SJSA1 (cell line): Measurements from ENCODE around the gene PLB1. TPM values are rescaled to one million over a fixed set of nuclear protein-coding genes. Genes with fewer than 3 reads are reported as not detected.
"Not testable (repeated sequence)": the region's sequence is repeated elsewhere in the genome, so short reads cannot be mapped to it uniquely, and the experiment has no call there.

Experiments
- DNase-seq, 2 experiments: peaks; one replicate each; pipeline ENCODE4 v3.0.0-alpha.2; 2015 to 2020; ENCODE audit warnings: low spot score in 2 of 2, low read depth in 1 of 2
- H3K27ac ChIP-seq: fragments of 250-450 bp; sonication (Bioruptor Pico); 2 replicates; pipeline ENCODE4 v1.5.1; 2020; ENCODE audit warnings: mild to moderate bottlenecking, moderate library complexity
- H3K27me3 ChIP-seq: fragments of 250-450 bp; sonication (Bioruptor Pico); replicated peaks from 2 replicates; pipeline ENCODE4 v1.5.1; 2020; ENCODE audit warnings: mild to moderate bottlenecking, moderate library complexity
- H3K36me3 ChIP-seq: fragments of 250-450 bp; sonication (Bioruptor Pico); 2 replicates; pipeline ENCODE4 v1.5.1; 2020; ENCODE audit warnings: mild to moderate bottlenecking
- H3K4me1 ChIP-seq: fragments of 250-450 bp; sonication (Bioruptor Pico); replicated peaks from 2 replicates; pipeline ENCODE4 v1.6.1; 2021; ENCODE audit warnings: mild to moderate bottlenecking
- H3K4me3 ChIP-seq: fragments of 250-450 bp; sonication (Bioruptor Pico); 2 replicates; pipeline ENCODE4 v1.5.1; 2020; ENCODE audit warnings: mild to moderate bottlenecking
- H3K9me3 ChIP-seq: fragments of 250-450 bp; sonication (Bioruptor Pico); replicated peaks from 2 replicates; pipeline ENCODE4 v1.5.1; 2020; ENCODE audit warnings: mild to moderate bottlenecking
- total RNA-seq: library from RNA; depleted of rRNA; stranded (reverse); fragments of >200 nt; shearing (Covaris generic); gene quantifications from 2 replicates; pipeline ENCODE4 v1.2.3, GENCODE V29; 2014

The PLB1 gene
- total RNA-seq, 1 experiment from 2014 or later: 4.6 TPM

DNA sequence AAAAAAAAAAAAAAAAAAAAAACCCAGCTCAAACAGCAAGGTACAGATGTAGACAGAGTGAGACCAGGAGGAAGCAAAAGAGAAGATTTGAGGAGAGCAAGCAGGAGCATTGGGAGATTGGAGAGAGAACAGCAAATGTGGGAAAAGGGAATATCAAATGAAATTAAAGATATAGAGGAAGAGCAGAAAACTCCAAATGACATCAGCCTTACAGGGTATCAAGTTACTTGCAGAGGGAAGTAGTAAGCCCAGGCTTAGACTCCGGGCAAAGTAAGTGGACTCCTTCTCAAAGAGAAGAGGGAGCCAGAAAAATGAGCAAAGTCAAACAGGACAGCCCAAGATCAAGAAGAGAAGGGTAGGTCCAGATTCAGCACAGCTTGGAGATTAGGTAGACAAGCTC lies 162.5 kb downstream of the PLB1 start:
- no peak for DNase-seq
- no peaks in the 10 kb centered on the region for H3K36me3 ChIP-seq
- no peaks in the 10 kb centered on the region for H3K27me3 ChIP-seq
- no peak overlapping the region for H3K27ac ChIP-seq
- H3K4me1 ChIP-seq: peaks cover 30% of the 10 kb centered on the region
- no peaks in the 10 kb centered on the region for H3K9me3 ChIP-seq
- no peak overlapping the region for H3K4me3 ChIP-seq

- Histone ChIP-seq H3K36me3 (no peaks in the 10 kb centered on the region), H3K4me1 (peaks cover 38% of the 10 kb centered on the region), H3K4me3 (no peak overlapping the region), H3K27me3 (no peaks in the 10 kb centered on the region), H3K9me3 (no peaks in the 10 kb centered on the region), H3K27ac (no peak overlapping the region)
- no peak for DNase-seq
Measured at GRCh38 chr2:28659127-28659526, 163.3 kb downstream of the PLB1 start.

- H3K27me3 ChIP-seq: no peaks in the 10 kb centered on the region
- no peaks in the 10 kb centered on the region for H3K36me3 ChIP-seq
- H3K4me1 ChIP-seq: peaks cover 45% of the 10 kb centered on the region
- DNase-seq: peak in 1 of 2 experiments; percentile 46
- no peaks in the 10 kb centered on the region for H3K9me3 ChIP-seq
- no peak overlapping the region for H3K4me3 ChIP-seq
- H3K27ac ChIP-seq: no peak overlapping the region
Measured at GRCh38 chr2:28661589-28662001, 165.7 kb downstream of the PLB1 start.

- no peak for DNase-seq
- H3K36me3 ChIP-seq: no peaks in the 10 kb centered on the region
- H3K27me3 ChIP-seq: no peaks in the 10 kb centered on the region
- no peaks in the 10 kb centered on the region for H3K9me3 ChIP-seq
- no peak overlapping the region for H3K27ac ChIP-seq
- no peak overlapping the region for H3K4me3 ChIP-seq
- H3K4me1 ChIP-seq: peaks cover 45% of the 10 kb centered on the region
Measured at GRCh38 chr2:28662044-28662443, 166.2 kb downstream of the PLB1 start.

- H3K4me1 ChIP-seq: peaks cover 45% of the 10 kb centered on the region
- no peaks in the 10 kb centered on the region for H3K36me3 ChIP-seq
- H3K4me3 ChIP-seq: no peak overlapping the region
- no peak for DNase-seq
- H3K9me3 ChIP-seq: no peaks in the 10 kb centered on the region
- H3K27me3 ChIP-seq: no peaks in the 10 kb centered on the region
- no peak overlapping the region for H3K27ac ChIP-seq
Measured at GRCh38 chr2:28662468-28663181, 166.8 kb downstream of the PLB1 start.

DNA sequence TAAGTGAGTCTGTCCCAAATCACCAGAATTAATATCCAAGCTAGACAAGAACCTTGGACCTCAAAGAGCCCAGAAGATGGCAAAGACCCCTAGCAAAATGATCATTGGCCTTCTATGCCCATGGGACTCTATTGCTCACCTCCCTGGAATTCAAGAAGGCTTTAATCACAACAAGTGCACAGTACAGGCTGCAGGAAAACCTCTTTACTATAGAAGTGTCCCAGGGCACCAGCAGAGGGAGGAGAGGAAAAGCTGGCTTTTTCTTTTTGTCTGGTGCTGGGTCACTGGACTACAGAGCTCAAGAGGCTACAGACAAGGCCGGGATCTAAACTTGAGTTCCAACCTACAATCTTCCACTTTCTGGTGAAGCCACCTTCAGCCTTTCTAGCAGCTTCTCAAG lies 167.5 kb downstream of the PLB1 start:
- DNase-seq: no peak
- no peaks in the 10 kb centered on the region for H3K9me3 ChIP-seq
- no peaks in the 10 kb centered on the region for H3K36me3 ChIP-seq
- H3K27ac ChIP-seq: no peak overlapping the region
- H3K4me1 ChIP-seq: peaks cover 45% of the 10 kb centered on the region
- no peak overlapping the region for H3K4me3 ChIP-seq
- no peaks in the 10 kb centered on the region for H3K27me3 ChIP-seq

- Histone ChIP-seq H3K9me3 (no peaks in the 10 kb centered on the region), H3K27me3 (no peaks in the 10 kb centered on the region), H3K36me3 (no peaks in the 10 kb centered on the region), H3K4me1 (peaks cover 45% of the 10 kb centered on the region), H3K4me3 (no peak overlapping the region), H3K27ac (no peak overlapping the region)
- no peak for DNase-seq
Measured at GRCh38 chr2:28664120-28664842, 168.4 kb downstream of the PLB1 start.

- H3K36me3 ChIP-seq: no peaks in the 10 kb centered on the region
- no peak overlapping the region; the same call in 1 of the 2 replicates for H3K27ac ChIP-seq
- DNase-seq: peak; percentile 45 to 61
- H3K27me3 ChIP-seq: no peaks in the 10 kb centered on the region
- H3K9me3 ChIP-seq: no peaks in the 10 kb centered on the region
- no peak overlapping the region for H3K4me3 ChIP-seq
- peaks cover 45% of the 10 kb centered on the region for H3K4me1 ChIP-seq
Measured at GRCh38 chr2:28665041-28665704, 169.3 kb downstream of the PLB1 start.

- not testable (repeated sequence) for H3K27ac ChIP-seq, H3K27me3 ChIP-seq, H3K4me3 ChIP-seq, H3K9me3 ChIP-seq, DNase-seq, H3K36me3 ChIP-seq
- H3K4me1 ChIP-seq: peaks cover 45% of the 10 kb centered on the region
Measured at GRCh38 chr2:28665811-28666377, 170.0 kb downstream of the PLB1 start.

DNA sequence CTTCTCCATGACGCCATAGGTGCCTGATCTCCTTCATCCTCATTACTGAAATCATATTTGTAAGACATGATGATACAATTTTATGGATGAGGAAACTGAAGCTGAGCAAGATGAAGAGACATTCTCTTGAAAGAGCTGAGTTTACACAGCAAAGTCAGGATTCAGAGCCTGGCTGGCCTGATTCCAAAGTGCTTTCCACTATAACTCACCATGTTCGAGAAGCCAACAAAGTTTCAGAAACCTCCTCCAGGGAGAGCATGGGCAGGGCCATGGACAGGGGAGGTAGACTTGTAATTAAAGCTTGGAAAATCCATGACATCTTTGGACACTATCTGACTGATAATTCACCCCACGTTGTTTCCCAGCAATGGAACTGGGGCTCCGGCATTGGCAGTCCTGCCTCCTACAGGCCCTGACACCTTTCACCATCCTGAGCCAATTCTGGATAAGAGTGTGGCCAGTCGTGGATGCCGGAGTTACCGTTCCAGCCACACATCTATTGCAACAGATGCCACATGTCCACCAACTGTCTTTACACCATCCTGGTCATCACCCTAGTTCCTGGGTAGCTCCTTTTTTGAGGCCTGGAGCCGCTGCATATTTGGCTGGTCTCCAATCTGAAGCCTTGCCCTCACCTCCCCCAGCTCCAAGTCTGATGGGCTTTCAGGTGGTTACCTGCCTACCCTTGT lies 170.8 kb downstream of the PLB1 start:
- DNase-seq: no peak
- Histone ChIP-seq H3K27ac (no peak overlapping the region), H3K4me3 (no peak overlapping the region), H3K27me3 (no peaks in the 10 kb centered on the region), H3K36me3 (no peaks in the 10 kb centered on the region), H3K4me1 (peaks cover 40% of the 10 kb centered on the region), H3K9me3 (no peaks in the 10 kb centered on the region)

DNA sequence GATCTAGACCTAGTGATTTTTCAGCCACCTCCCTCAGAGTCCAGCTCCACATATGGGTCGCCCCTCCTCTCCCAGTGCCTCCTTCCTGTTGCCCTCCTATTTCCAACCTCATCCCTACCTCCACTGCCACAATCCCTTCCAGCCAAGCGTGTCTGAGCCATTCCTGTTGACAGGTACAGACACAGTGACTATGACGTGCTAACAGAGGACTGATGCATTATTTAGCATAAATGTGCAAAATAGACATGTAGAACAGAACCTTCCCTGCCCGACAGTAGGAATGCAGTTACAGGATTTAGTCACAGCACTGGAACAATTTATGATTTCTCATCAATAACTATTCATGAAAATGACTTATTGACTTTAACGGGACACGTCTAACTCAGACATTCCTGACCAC lies 171.4 kb downstream of the PLB1 start:
- Histone ChIP-seq H3K4me1 (peaks cover 34% of the 10 kb centered on the region), H3K4me3 (no peak overlapping the region), H3K36me3 (no peaks in the 10 kb centered on the region), H3K27ac (no peak overlapping the region), H3K9me3 (no peaks in the 10 kb centered on the region), H3K27me3 (no peaks in the 10 kb centered on the region)
- DNase-seq: no peak

- no peak overlapping the region for H3K27ac ChIP-seq
- H3K4me3 ChIP-seq: no peak overlapping the region
- no peaks in the 10 kb centered on the region for H3K9me3 ChIP-seq
- no peaks in the 10 kb centered on the region for H3K27me3 ChIP-seq
- no peaks in the 10 kb centered on the region for H3K36me3 ChIP-seq
- no peak for DNase-seq
- H3K4me1 ChIP-seq: peaks cover 24% of the 10 kb centered on the region
Measured at GRCh38 chr2:28668106-28668814, 172.4 kb downstream of the PLB1 start.

DNA sequence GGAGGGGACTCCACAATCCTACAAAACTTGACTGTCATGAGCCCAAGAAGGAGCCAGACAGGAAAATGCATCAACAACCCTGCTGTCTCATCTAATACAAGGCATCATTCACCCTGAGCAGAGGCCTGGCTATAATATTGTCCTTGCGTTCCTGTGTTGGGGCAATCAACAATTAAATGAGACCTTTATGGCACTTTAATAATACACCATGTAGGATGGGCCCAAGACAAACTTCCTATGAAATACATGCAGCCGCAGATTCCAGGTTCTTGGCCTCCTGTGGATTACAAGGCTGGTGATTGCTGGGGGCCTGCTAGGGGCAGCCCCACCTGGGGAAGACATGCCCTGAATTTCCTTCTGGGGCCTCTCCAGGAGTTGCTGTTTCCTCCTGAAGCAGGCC lies 173.0 kb downstream of the PLB1 start:
- no peaks in the 10 kb centered on the region for H3K36me3 ChIP-seq
- no peaks in the 10 kb centered on the region for H3K27me3 ChIP-seq
- H3K4me1 ChIP-seq: peaks cover 18% of the 10 kb centered on the region

More for the DNA sequence above, 173.0 kb downstream of the PLB1 start:
- no peak overlapping the region for H3K27ac ChIP-seq
- H3K4me3 ChIP-seq: no peak overlapping the region
- H3K9me3 ChIP-seq: no peaks in the 10 kb centered on the region
- no peak for DNase-seq
